Progenitor cell of endocrine pancreas (in vitro differentiated cells): ENCODE results near the gene SPDYE5. TPM values are rescaled to one million over a fixed set of nuclear protein-coding genes. Genes with fewer than 3 reads are reported as not detected.
"Not testable (repeated sequence)": the region's sequence is repeated elsewhere in the genome, so short reads cannot be mapped to it uniquely, and the experiment has no call there.

Source experiments
- DNase-seq: peaks from one replicate; pipeline ENCODE4 v3.0.0; 2021; ENCODE audit warnings: low spot score; ENCODE audit not compliant: unreplicated experiment
- H3K27ac Mint-ChIP-seq: 2 replicates; pipeline ENCODE4 v1.8.0; 2021; ENCODE audit warnings: mild to moderate bottlenecking, moderate library complexity, mixed read lengths
- H3K27me3 Mint-ChIP-seq: 2 replicates; pipeline ENCODE4 v1.8.0; 2021; ENCODE audit warnings: mixed read lengths
- H3K36me3 Mint-ChIP-seq: 2 replicates; pipeline ENCODE4 v1.8.0; 2022; ENCODE audit warnings: mixed read lengths; ENCODE audit not compliant: insufficient read depth
- H3K4me1 Mint-ChIP-seq: 2 replicates; pipeline ENCODE4 v1.8.0; 2021; ENCODE audit warnings: low read depth, mixed read lengths
- H3K4me3 Mint-ChIP-seq: 2 replicates; pipeline ENCODE4 v1.8.0; 2021; ENCODE audit warnings: low read depth, mild to moderate bottlenecking, moderate library complexity, mixed read lengths
- H3K9me3 Mint-ChIP-seq: 2 replicates; pipeline ENCODE4 v1.8.0; 2021; ENCODE audit warnings: low read depth, mixed read lengths
- CTCF ChIP-seq: fragments of 200-600 bp; sonication (generic); IDR thresholded peaks from one replicate; pipeline ENCODE4 v1.5.0; 2021; ENCODE audit warnings: antibody characterized with exemption, mild to moderate bottlenecking; ENCODE audit not compliant: unreplicated experiment
- total RNA-seq: library from RNA; stranded (reverse); gene quantifications from 2 replicates; pipeline ENCODE4 v1.2.1, GENCODE V29; 2021

SPDYE5 gene
- total RNA-seq, 1 donor from 2014 or later = not detected

- peak; percentile 70 for DNase-seq
- H3K9me3 Mint-ChIP-seq, H3K4me1 Mint-ChIP-seq, H3K36me3 Mint-ChIP-seq, H3K27me3 Mint-ChIP-seq: not testable (repeated sequence)
- Mint-ChIP-seq H3K27ac (peak within 1 kb of the TSS; percentile 95), H3K4me3 (peak within 1 kb of the TSS; percentile 91)
Measured at GRCh38 chr7:75485979-75486643, 6.0 kb upstream of the SPDYE5 start, which contains the start of gene POM121C. Gene POM121C, minus strand, starts transcription at chr7:75486299. Its CDS starts 44,803 bp downstream, at chr7:75441496.

- not testable (repeated sequence) for DNase-seq
Measured at GRCh38 chr7:75509033-75509432, 16.9 kb downstream of the SPDYE5 start.

GRCh38 chr7:75518842-75519241, 26.7 kb downstream of the SPDYE5 start:
- not testable (repeated sequence) for DNase-seq, H3K4me1 Mint-ChIP-seq, H3K27me3 Mint-ChIP-seq, H3K27ac Mint-ChIP-seq, H3K4me3 Mint-ChIP-seq
- Mint-ChIP-seq H3K36me3 (peaks cover 38% of the 10 kb centered on the region), H3K9me3 (peaks cover 16% of the 10 kb centered on the region)

More at GRCh38 chr7:75509033-75509432, 16.9 kb downstream of the SPDYE5 start:
- H3K27ac Mint-ChIP-seq, H3K4me3 Mint-ChIP-seq, H3K36me3 Mint-ChIP-seq, H3K4me1 Mint-ChIP-seq, H3K27me3 Mint-ChIP-seq, H3K9me3 Mint-ChIP-seq: not testable (repeated sequence)

- not testable (repeated sequence) for H3K27ac Mint-ChIP-seq, H3K4me1 Mint-ChIP-seq, DNase-seq, H3K4me3 Mint-ChIP-seq, H3K27me3 Mint-ChIP-seq
- H3K9me3 Mint-ChIP-seq = peaks cover 16% of the 10 kb centered on the region
- peaks cover 49% of the 10 kb centered on the region for H3K36me3 Mint-ChIP-seq
Measured at GRCh38 chr7:75521727-75522126, 29.6 kb downstream of the SPDYE5 start.

GRCh38 chr7:75527224-75527722, 35.2 kb downstream of the SPDYE5 start:
- Mint-ChIP-seq H3K4me3 (peak overlapping the region; percentile 90), H3K36me3 (peaks cover 25% of the 10 kb centered on the region), H3K27ac (peak overlapping the region; percentile 96)
- H3K4me1 Mint-ChIP-seq, H3K9me3 Mint-ChIP-seq, H3K27me3 Mint-ChIP-seq, DNase-seq: not testable (repeated sequence)

GRCh38 chr7:75531359-75531821, 39.3 kb downstream of the SPDYE5 start:
- Mint-ChIP-seq H3K4me3 (no peak overlapping the region), H3K27me3 (no peaks in the 10 kb centered on the region), H3K36me3 (peaks cover 2% of the 10 kb centered on the region), H3K4me1 (peaks cover 9% of the 10 kb centered on the region), H3K27ac (peak overlapping the region; percentile 9), H3K9me3 (no peaks in the 10 kb centered on the region)
- no peak for DNase-seq
- TF ChIP-seq CTCF = no peak

GRCh38 chr7:75532639-75533038, 40.5 kb downstream of the SPDYE5 start:
- no peak overlapping the region for H3K27ac Mint-ChIP-seq
- H3K36me3 Mint-ChIP-seq = peaks cover 2% of the 10 kb centered on the region
- no peak for DNase-seq
- H3K27me3 Mint-ChIP-seq = no peaks in the 10 kb centered on the region
- H3K4me3 Mint-ChIP-seq = no peak overlapping the region
- no peak for TF ChIP-seq CTCF
- H3K4me1 Mint-ChIP-seq = peaks cover 3% of the 10 kb centered on the region
- no peaks in the 10 kb centered on the region for H3K9me3 Mint-ChIP-seq

- Mint-ChIP-seq H3K4me1 (no peaks in the 10 kb centered on the region), H3K27ac (no peak overlapping the region), H3K36me3 (peaks cover 4% of the 10 kb centered on the region), H3K9me3 (no peaks in the 10 kb centered on the region), H3K4me3 (no peak overlapping the region), H3K27me3 (no peaks in the 10 kb centered on the region)
- no peak for DNase-seq
- TF ChIP-seq CTCF = no peak
Measured at GRCh38 chr7:75533926-75534325, 41.8 kb downstream of the SPDYE5 start.
